Esophagus muscularis mucosa (tissue), 4 donors: Measurements from ENCODE around the gene LYPD6B.

Experiments
- EP300 ChIP-seq: sonication (generic); formaldehyde crosslinking; IDR thresholded peaks from one replicate; pipeline ENCODE4 v1.6.1; 2017; ENCODE audit warnings: antibody characterized with exemption
- POLR2A ChIP-seq: fragments of 450-650 bp; IDR thresholded peaks from one replicate; pipeline ENCODE4 v1.6.1; 2017; ENCODE audit warnings: antibody characterized with exemption, moderate library complexity, mild to moderate bottlenecking, low read depth
- POLR2AphosphoS5 ChIP-seq, 2 donors: sonication (generic); formaldehyde crosslinking; IDR thresholded peaks; one replicate each; pipeline ENCODE4 v1.6.1; 2017; ENCODE audit warnings: antibody characterized with exemption in 2 of 2
- TF ChIP-seq, protein P1 (sequence below), 3 experiments: fragments of 200-600 bp in 2 of 3; fragments of 450-650 bp in 1 of 3; sonication (generic) in 2 of 3; IDR thresholded peaks; one replicate each; pipeline ENCODE4 v1.5.1; 2017 to 2019; ENCODE audit warnings: antibody characterized with exemption in 3 of 3, mild to moderate bottlenecking in 2 of 3, moderate library complexity in 1 of 3

GRCh38 chr2:149167001-149167780 is 128.7 kb downstream of the LYPD6B start:
- TF ChIP-seq, protein P1, sequence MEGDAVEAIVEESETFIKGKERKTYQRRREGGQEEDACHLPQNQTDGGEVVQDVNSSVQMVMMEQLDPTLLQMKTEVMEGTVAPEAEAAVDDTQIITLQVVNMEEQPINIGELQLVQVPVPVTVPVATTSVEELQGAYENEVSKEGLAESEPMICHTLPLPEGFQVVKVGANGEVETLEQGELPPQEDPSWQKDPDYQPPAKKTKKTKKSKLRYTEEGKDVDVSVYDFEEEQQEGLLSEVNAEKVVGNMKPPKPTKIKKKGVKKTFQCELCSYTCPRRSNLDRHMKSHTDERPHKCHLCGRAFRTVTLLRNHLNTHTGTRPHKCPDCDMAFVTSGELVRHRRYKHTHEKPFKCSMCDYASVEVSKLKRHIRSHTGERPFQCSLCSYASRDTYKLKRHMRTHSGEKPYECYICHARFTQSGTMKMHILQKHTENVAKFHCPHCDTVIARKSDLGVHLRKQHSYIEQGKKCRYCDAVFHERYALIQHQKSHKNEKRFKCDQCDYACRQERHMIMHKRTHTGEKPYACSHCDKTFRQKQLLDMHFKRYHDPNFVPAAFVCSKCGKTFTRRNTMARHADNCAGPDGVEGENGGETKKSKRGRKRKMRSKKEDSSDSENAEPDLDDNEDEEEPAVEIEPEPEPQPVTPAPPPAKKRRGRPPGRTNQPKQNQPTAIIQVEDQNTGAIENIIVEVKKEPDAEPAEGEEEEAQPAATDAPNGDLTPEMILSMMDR (IDR thresholded peaks at IDR 0.05): no peak
- TF ChIP-seq EP300 (no peak), POLR2A (no peak), POLR2AphosphoS5 (IDR thresholded peaks at IDR 0.05) (no peak)
